Limb (tissue), 2 donors: ENCODE data around the gene ARHGAP24.
"Not testable (repeated sequence)": the region's sequence is repeated elsewhere in the genome, so short reads cannot be mapped to it uniquely, and the experiment has no call there.

ENCODE experiments used
- DNase-seq, 2 donors: peaks; one replicate each; pipeline ENCODE4 v3.0.0-alpha.2; 2016; ENCODE audit errors: extremely low spot score in 2 of 2

Gene ARHGAP24

DNA sequence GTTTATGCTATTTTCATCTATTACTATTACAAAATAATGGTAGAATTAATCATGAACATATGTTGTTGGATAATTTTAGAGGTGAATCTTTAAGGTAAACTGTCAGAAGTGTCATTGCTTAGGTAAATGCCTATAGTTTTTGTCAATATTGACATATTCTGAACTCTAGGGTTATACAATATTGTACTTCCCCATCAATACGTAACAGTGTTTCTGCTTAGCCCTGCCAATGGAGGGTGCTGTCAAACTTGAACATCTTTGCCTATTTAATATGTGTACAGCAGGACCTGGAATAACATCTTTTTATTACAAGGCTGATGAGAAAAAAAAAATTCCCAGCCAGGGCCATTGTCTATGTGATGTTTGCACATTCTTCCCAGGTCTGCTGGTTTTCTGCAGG is 40.8 kb downstream of the ARHGAP24 start:
- no peak for DNase-seq

DNA sequence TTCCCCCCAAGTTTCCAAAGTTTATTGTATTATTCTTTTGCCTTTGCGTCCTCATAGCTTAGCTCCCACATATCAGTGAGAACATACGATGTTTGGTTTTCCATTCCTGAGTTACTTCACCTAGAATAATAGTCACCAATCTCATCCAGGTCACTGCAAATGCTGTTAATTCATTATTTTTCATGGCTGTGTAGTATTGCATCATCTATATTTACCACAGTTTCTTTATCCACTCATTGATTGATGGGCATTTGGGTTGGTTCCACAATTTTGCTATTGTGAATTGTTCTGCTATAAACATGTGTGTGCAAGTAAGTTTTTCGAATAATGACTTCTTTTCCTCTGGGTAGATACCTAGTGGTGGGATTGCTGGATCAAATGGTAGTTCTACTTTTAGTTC is 43.6 kb downstream of the ARHGAP24 start:
- not testable (repeated sequence) for DNase-seq

DNA sequence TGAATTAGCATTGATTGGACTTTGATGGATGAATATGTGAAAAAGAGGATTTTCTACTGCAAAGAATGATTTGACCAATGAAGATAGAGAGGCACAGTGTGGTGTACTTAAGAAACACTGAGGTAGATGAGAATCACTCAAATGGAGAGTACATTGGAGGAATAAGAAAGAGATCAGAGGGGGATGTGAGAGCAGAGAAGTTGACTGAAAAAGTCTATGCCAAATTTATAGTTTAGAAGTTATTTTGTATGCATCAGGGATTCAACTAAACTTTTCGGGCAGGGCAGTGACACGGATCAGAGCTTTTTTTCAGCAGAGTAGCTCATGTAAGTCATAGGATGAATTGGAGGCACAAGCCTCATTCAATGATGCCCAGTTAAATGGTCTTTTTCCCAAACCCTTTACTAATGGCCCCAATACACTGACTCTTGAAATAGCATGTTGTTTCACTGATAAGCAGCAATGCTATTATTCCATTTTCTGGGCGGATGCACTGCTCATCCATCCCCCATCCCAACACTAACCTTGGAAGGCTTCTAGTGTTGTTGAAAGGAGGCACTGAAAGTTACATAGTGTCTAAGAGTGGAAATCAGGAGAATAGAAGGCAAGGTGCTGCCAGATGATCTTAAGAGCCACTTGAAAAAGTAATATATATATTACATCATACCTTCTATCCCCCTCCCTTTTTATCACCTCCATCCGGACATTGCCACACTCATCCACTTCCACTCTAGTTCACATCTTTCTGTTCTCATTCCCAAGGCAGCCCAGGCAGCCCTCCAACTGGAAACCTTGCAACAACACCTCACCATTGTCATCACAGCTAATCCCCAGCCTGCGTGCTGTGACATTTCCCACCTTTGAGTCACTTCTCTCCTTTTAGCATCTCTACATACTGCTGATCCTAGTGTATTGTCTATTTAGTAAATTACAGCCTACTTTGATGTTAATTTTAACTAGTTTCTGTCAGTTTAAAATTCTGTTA is 46.1 kb downstream of the ARHGAP24 start:
- DNase-seq: no peak

DNA sequence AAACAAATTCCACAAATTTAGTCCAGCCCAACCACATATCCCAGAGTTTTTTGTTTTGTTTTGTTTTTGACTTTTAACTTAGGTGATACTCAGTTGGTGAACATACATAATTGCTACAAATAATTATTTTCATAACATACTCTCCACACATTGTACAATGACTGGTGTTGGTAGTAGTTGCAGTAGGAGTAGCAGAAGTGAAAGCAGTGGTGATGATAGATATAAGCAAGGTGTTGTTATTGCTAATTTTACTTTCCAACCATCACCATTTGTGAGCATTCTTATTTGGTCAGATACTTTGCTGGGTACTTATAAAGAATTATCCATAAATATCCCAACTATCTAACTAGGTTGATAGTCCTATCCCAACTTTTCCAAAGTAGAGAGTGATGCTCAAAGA is 47.3 kb downstream of the ARHGAP24 start:
- no peak for DNase-seq

DNA sequence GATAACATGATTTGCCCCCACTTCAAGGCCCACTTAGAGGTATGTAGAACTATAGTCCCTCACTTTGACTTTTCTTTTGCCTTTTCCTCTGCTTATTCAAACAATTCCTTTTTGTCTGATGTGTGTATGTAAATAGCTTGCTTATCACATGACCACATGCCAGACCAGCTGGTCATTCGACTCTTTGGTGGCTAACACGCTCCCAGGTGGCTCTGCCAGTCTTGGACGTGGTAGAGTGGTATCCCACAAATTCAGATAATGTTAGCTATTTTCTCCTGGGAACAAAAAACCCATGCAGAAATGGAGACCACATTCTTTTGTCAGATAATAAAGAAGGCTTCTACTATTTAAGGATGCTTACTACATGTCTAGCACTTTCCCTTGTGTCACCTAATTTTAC is 47.9 kb downstream of the ARHGAP24 start:
- DNase-seq: no peak

DNA sequence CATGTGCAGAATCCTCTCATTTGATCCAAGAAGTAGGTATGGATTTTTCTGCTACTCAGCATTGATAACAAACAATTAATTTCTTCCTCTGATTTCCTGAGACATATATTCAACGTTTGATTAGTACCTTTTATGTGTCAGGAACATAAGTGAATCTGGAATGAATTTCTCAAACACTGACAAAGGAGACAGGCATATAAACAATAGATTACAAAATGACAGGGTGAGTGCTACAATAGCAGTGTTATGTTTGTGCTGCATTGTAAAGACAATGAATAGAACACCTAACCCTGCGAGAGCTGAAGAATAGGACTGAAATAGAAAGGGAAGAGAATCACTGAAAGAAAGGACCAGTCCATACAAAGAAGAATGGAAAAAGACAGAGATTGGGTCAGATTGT is 52.9 kb downstream of the ARHGAP24 start:
- no peak for DNase-seq

DNA sequence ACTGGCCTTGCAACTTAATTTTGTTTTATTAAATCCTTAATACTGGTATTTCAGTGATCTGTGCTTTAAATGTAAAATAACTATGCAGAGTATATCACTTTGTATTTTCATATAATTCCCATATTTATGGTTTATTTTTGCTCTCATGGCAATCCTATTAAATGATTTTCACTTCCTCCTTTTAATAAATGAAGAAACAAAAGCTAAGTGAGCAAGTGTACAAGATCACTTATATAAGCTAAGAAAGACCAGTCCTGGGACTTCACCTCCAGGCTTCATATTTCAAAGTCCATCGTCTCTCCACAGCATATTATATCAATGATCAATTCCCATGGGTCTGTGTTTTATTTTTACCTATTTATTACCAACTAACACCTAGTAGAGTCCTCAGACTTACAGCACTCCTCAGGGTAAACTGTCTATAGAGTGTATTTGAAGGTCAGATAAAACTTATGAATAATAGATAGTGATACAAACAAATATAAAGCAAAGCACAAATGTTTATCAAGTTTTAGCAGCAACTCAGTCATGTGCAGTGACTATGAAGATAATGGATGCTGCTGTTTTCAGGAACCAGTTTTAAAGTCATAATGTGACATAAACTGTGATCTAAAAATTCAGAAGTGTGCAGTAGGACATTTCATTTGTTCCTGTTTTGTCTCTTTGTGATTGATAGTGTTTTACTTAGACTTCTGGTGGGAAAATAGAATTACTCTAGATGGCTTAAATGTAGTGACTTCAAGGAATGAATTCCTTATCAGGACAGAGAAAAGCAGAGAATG is 56.8 kb downstream of the ARHGAP24 start:
- no peak for DNase-seq

DNA sequence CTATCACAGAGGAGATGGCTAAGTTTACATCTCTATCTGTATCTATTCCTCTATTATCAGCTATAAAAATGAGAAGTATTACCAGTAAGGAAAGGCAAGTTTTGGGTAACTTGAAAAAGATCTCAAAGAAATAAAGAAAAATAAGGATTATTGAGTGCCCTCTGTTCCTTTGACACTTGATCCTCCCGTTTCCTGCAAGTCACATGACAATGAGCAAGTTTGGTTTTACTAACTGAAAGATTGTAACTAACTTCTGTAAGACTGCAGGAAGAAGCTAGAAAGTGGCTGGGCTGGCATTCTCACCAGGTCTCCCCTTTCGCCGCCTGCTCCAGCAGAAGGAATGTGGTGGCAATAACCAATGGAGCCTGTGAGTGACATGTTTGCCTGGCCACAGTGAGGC is 59.2 kb downstream of the ARHGAP24 start:
- DNase-seq: no peak

DNA sequence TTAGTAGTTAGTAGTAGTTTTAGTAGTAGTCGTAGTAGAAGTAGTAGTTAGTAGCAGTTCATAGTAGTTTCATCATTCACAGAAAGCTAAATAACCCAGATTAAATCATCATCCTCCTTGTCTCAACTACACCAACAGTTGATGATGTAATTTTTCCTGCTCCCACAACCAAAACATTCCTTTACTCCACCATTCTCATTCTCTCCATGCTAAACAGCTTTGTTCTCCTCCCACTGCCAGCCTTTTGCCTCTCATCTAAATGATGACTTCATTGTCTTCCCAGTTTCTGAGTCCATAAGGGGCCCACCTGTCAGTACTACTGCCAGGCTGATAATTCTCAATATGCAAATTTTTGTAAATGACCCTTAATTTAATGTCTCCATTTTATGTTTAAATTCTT is 68.9 kb downstream of the ARHGAP24 start:
- DNase-seq: no peak

DNA sequence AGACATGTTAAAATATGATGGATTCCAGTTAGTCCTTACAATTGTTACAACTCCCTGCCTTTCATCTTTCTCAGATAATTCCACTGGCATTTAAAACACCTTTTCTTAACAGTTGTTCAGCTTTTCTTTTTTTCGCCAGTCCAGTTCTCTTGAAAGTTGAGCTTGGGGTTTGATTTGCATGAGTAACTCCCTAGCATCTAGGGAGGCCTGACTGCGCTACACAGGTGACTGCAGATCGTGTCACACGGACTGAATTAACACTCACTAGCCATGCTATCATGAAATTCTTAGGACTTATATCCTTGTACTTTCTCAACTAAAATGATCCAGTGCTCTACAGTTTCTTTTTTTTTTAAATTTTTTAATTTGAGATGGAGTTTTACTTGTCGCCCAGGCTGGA is 69.8 kb downstream of the ARHGAP24 start:
- no peak for DNase-seq

DNA sequence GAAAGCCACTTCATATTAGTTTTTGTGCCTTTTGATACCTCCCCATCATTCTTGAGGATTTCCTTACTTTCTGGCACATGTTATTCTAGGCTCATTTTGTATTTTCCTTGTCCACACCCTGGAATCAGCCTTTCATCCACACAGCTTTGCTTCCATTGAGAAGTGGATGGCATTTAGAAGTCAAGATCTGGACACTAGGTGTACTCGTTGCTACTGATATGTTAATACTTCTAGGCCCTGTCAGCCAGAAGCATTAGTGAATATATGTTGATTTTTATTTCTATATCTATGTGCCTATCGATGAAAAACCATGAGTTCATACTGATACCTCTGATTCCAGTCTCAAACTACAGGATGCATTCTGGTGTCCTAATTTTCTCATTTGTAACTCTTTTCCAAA is 73.2 kb downstream of the ARHGAP24 start:
- DNase-seq: no peak

DNA sequence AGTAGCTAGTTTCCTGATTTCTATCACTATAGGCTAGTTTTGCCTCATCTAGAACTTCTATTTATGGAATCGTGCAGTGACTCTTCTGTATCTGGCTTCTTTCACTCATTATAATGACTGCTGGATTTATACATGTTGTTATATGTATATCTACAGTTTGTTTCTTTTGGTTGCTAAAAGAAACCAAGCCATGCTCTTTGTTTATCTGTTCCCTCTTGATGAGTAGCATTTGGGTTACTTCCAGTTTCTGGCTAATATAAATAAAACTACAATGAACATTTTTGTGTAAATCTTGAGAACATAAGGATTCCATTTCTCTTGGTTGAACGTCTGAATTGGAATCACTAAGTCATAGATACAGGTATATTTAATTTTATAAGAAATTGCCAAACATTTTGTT is 73.9 kb downstream of the ARHGAP24 start:
- no peak for DNase-seq

DNA sequence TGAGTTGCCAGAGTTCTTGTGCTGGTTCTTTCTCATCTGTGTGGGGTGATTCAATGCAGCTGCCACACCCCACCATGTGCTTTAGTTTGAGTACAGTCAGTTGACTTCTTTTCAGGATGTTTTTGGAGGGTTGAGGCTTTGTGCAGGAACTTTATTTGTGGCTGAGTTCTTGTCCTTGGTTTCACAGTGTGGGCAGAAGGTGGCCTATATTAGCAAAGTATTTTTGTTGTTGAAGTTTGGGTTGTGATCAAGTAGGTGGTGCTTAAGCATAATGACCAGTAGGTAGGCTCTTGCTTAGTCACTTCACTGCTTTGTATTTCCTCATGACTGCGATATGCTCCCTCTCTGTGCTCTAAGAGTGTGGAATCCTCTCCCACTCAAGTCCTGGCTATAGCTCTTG is 80.3 kb downstream of the ARHGAP24 start:
- DNase-seq: no peak

DNA sequence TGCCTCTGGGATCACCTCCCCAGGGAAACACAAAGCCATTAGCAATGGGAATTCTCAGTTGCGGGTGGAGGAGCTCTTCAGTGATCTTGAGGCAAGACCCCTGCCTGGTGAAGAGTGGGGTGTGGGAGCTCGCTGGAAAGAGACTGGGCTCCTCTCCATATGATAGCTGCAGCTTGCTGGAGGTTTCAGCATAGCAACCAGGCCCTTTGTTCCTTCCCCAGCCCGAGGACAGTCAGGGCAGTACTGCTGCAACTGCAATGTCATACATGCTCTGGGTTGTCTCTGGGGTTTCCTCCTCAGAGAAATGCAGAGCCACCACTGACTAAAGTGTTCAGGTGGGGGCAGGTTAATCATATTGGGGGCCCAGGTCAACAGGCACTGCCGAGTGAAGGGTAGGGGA is 81.3 kb downstream of the ARHGAP24 start:
- no peak for DNase-seq

DNA sequence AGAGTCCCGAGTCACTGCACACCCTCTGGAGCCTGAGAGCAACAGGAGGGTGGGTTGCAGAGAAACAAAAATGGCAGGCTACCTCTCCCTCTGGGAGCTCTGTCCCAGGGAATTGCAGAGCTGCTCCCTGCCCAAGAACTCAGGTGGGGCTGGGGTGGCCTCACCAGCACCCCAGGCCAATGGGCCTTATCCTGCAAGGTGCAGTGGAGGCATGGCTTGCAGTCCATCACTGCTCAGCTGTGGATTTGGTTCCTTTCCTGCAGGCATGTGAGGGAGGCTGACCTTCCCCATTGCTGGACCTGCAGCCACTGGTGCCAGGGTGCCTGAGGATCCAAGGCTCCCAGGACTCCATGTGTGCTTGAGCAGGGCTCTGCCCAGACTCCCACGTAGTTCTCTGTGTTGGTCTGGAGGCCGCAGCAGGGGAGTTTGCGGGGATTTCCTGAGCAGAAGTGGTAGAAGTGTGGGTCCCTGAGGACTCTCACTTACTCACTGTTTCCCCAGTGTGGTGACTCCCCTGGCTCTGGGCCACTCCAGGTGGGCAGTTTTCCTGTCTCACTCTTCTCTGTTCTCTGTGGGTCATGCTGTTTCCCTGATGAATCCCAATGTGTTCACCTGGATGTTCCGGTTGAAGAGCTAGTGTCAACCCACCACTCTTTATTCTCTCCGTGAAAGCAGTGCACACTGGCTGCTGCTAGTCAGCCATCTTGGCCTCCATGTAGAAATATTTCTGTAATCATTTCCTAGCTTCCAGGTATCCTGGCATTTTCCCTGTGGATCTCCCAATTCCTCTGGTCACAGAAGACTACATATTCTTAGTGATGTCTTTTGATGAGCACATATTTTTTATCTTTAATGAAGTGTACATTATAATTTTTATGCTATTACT is 82.3 kb downstream of the ARHGAP24 start:
- no peak for DNase-seq

DNA sequence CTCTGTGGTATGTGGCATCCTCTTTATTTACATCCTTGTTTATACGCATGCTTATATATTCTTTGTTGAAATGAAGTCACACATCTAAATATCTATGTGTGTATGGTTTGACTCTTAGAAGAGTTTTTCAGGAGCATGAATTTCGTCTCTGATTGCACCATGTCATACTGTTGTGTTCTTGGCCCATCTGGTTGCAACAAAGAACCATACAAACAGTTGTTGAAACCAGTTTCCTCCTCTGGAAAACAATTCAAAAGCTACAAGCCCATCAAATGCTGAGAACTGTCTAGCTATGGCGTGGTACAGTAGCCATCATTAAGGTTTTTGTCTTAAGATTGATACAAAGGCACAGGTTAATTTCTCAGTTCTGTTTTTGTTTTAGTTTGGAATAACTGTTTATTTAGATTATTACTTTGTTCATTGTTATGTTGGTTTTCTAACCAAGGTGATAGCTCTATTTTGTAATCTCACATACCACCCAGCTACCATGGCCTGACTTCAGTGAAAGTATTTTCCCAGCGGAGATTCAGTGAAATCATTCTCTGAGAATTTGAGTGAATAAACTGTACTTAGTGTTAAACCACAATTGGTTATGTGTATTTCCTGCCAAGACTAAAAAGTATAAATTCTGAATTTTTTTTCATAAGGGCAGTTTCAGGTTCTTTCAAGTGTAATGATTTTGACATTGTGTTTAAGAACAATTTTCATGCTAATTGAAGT is 91.0 kb downstream of the ARHGAP24 start:
- no peak for DNase-seq

DNA sequence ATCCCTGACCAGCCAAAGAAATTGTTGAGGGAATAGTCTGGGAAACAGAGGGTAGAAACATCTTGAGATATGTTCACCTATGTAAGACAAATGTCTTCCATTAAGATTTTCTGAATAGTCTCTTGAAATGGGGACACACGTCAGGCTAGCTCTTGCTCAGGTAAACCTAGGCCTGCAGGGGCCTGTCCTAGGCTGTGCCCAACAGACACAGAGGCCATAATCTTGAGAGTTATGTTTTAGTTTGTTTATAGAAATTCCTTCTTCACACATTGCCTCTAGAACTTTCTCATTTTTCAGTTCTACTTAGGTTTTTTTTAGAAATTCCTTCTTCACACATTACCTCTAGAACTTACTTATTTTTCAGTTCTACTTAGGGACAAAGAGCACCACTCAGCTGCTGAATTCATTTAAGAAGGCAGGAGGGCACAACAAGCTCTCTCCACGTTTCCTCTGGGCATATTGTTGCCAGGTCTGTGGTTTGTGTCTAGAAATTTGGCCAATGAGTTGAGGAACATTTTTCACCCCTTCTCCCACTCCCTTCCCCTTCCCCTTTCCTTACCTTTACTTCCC is 94.9 kb downstream of the ARHGAP24 start:
- no peak for DNase-seq

DNA sequence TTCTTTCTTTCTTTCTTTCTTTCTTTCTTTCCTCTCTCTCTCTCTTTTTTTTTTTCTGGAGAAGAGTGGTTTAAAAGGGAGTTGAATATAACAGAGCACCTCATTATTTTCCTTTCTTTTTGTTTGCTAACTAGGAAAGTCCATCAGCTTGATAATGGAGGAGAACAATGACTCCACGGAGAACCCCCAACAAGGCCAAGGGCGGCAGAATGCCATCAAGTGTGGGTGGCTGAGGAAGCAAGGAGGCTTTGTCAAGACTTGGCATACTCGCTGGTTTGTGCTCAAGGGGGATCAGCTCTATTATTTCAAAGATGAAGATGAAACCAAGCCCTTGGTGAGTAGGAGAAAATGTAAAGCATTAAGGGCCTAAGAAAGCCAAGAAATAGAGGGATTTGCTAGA is 95.4 kb downstream of the ARHGAP24 start:
- no peak for DNase-seq

DNA sequence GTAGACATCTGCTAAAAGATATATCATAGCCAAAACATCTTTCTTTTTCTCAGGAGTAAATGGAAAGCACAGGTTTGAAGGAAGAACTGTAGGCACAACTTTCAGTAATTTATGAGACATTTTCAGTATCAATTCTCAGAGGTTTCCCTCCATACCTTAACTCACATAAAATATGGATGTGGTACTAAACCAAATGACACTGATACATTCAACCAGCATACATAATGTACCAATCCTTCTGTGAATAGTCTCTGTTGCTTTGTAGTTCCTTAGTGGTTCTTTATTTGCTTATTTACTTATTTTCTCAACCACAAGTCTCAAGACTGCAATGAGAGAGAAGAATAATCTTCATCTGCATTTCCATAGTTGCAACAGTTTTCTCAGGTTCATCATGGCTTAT is 96.1 kb downstream of the ARHGAP24 start:
- no peak for DNase-seq

DNA sequence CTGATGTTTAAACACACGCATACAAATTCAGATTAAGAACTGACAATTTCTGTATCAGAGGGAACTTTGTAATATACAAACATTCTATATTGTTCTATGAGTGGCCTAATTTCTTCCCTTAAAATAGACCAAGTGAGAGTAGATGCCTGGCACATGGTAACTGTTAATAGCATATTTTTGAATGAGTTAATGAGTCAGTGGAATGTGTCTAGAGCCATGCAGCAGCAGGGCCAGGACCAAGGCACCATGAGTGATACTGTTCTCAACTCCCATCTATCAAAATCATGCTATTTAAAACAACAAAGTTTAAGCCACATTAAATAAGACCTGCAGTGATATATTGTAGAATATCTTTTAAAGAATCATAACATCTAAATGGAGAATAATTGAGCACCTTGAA is 98.3 kb downstream of the ARHGAP24 start:
- no peak for DNase-seq

DNA sequence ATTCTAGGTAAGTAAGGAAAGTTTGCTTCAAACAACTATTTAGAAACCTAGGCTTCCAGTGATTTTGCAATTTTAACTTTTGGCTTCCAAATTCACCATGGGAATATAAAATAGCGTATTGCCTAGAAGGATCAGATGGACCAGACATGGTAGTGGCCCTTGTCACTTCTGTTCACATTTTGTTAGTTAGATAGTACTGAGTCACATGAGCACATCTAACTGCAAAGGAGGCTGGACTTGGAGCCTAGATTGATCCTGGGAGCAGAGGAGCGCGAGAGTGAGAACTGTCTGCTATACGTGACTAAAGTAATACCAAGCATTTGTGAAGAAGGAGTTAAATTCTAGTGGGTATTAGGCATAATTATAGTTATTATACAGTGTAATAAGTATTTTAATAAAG is 102.4 kb downstream of the ARHGAP24 start:
- DNase-seq: no peak
